Activated CD4-positive, alpha-beta T cell treated with anti-CD3 and anti-CD28 coated beads, Interleukin-2, Interleukin-6, amounts not matched to agents 100 ng/mL and 50 ng/mL, durations not matched to agents 16 hours and 8 hours (primary cell): ENCODE measurements around the gene RIMBP2.

Source experiments
- DNase-seq: peaks from one replicate; pipeline ENCODE4 v3.0.0-alpha.2; 2020

The RIMBP2 gene

GRCh38 chr12:130456375-130457199, 259.5 kb downstream of the RIMBP2 start:
- no peak for DNase-seq

- DNase-seq, result no peak
Observed at GRCh38 chr12:130455161-130455560, 260.9 kb downstream of the RIMBP2 start.

GRCh38 chr12:130454296-130454695, 261.8 kb downstream of the RIMBP2 start:
- no peak for DNase-seq

GRCh38 chr12:130452546-130452945, 263.6 kb downstream of the RIMBP2 start:
- DNase-seq, result no peak

GRCh38 chr12:130451001-130451930, 264.8 kb downstream of the RIMBP2 start:
- DNase-seq, result no peak

GRCh38 chr12:130449291-130449690, 266.8 kb downstream of the RIMBP2 start:
- DNase-seq, result no peak

- DNase-seq, result no peak
Observed at GRCh38 chr12:130448044-130448821, 267.9 kb downstream of the RIMBP2 start.

GRCh38 chr12:130447655-130447965, 268.5 kb downstream of the RIMBP2 start:
- DNase-seq, result no peak

GRCh38 chr12:130446846-130447654, 269.0 kb downstream of the RIMBP2 start:
- DNase-seq, result no peak

- DNase-seq, result no peak
Observed at GRCh38 chr12:130444986-130445385, 271.1 kb downstream of the RIMBP2 start.

GRCh38 chr12:130444061-130444460, 272.0 kb downstream of the RIMBP2 start:
- DNase-seq, result no peak

- no peak for DNase-seq
Observed at GRCh38 chr12:130441771-130442760, 274.0 kb downstream of the RIMBP2 start.

GRCh38 chr12:130440411-130441080, 275.6 kb downstream of the RIMBP2 start:
- no peak for DNase-seq

- no peak for DNase-seq
Observed at GRCh38 chr12:130439250-130439649, 276.8 kb downstream of the RIMBP2 start.

GRCh38 chr12:130438711-130439110, 277.4 kb downstream of the RIMBP2 start:
- no peak for DNase-seq

GRCh38 chr12:130438243-130438620, 277.9 kb downstream of the RIMBP2 start:
- DNase-seq, result no peak

- no peak for DNase-seq
Observed at GRCh38 chr12:130437555-130438242, 278.4 kb downstream of the RIMBP2 start.

- DNase-seq, result no peak
Observed at GRCh38 chr12:130436741-130437501, 279.2 kb downstream of the RIMBP2 start.

- no peak for DNase-seq
Observed at GRCh38 chr12:130435826-130436225, 280.3 kb downstream of the RIMBP2 start.
